Adrenal gland (tissue), 12 donors: Measurements from ENCODE around the gene TAF15. TPM values are rescaled to one million over a fixed set of nuclear protein-coding genes. Genes with fewer than 3 reads are reported as not detected.

Source experiments
- DNase-seq, 7 donors: peaks; one replicate each; pipeline ENCODE4 v3.0.0-alpha.2; 2019 to 2020
- H3K27ac ChIP-seq, 5 donors: fragments of 200-600 bp; sonication (generic) in 4 of 5; 1 replicate in 3 of 5; 2 replicates in 2 of 5; pipeline versions ENCODE4 v1.5.1 to v1.8.0; 2016 to 2020; ENCODE audit warnings: mild to moderate bottlenecking in 1 of 5
- H3K27me3 ChIP-seq: fragments of 200-600 bp; 2 replicates; pipeline ENCODE4 v1.8.0; 2021
- H3K36me3 ChIP-seq, 2 donors: fragments of 200-600 bp; replicated peaks in 1 of 2; 1 replicate in 1 of 2; 2 replicates in 1 of 2; pipeline versions ENCODE4 v1.5.1 to v1.8.0; 2018 to 2022
- H3K4me1 ChIP-seq, 2 donors: fragments of 200-600 bp; replicated peaks in 1 of 2; 1 replicate in 1 of 2; 2 replicates in 1 of 2; pipeline versions ENCODE4 v1.5.1 to v1.8.0; 2018 to 2021
- H3K4me3 ChIP-seq, 4 donors: fragments of 200-600 bp; sonication (generic) in 3 of 4; one replicate each; pipeline ENCODE4 v1.5.1; 2016 to 2018
- H3K9me3 ChIP-seq, 3 donors: fragments of 200-600 bp; sonication (generic) in 1 of 3; replicated peaks in 1 of 3; 1 replicate in 2 of 3; 2 replicates in 1 of 3; pipeline versions ENCODE4 v1.5.1 to v1.8.0; 2016 to 2021
- CTCF ChIP-seq, 6 experiments: fragments of 450-650 bp in 4 of 6; fragments of 200-600 bp in 2 of 6; sonication (generic) in 1 of 6; IDR thresholded peaks; 1 replicate in 5 of 6; 2 replicates in 1 of 6; pipeline versions ENCODE4 v1.5.1 to v1.8.0; 2016 to 2021; ENCODE audit warnings: antibody characterized with exemption in 6 of 6, mild to moderate bottlenecking in 2 of 6, moderate library complexity in 1 of 6
- POLR2A ChIP-seq, 2 donors: fragments of 450-650 bp; IDR thresholded peaks; one replicate each; pipeline ENCODE4 v1.6.1; 2017; ENCODE audit warnings: antibody characterized with exemption in 2 of 2, mild to moderate bottlenecking in 2 of 2, moderate library complexity in 1 of 2
- WGBS, 4 donors: extraction: QIAGEN DNeasy Blood & Tissue Kit in 2 of 4; methylation state at CpG; one replicate each; pipeline versions ENCODE4 v1.1.5 to v1.1.7; 2013 to 2017; 5-methylcytosine and 5-hydroxymethylcytosine counted together
- intact Hi-C, 2 donors: fragments of 100-400 bp; cut with DNase I; formaldehyde crosslinking; loops; one replicate each; pipeline versions ENCODE4 v1.14.1 to v1.15.0; 2022 to 2023
- polyA plus RNA-seq, 3 donors: library from polyadenylated mRNA; stranded (reverse); fragments of 200-250 nt in 2 of 3; fragments of 350-450 nt in 1 of 3; fragmentation: Illumina TruSeq in 1 of 3; extraction: RNeasy Lipid Tissue Mini Kit (QIAGEN cat#74804) in 1 of 3; gene quantifications; one replicate each; pipeline ENCODE4 v1.2.3, GENCODE V29; 2013 to 2014
- total RNA-seq, 9 donors: library from RNA; depleted of rRNA in 4 of 9; stranded (reverse); fragments of >200 nt in 4 of 9; fragments of 120-200 nt in 1 of 9; fragmentation: NEBNext Ultra II Directional in 1 of 9; extraction: Animal tissue kit (Norgen Biotek cat#: 25700) in 1 of 9; gene quantifications; one replicate each; pipeline versions ENCODE4 v1.1.0 to v1.2.4, GENCODE V29; 2013 to 2023
- donor health status: healthy with polysubstance abuse.
- donor health status: Bipolar disorder and iron deficiency.
- donor health status: DM: yes; HTN: yes; CAD: no.
- donor health status: DM: no; HTN: no; CAD: no.
- donor health status: DM: no; HTN: no; CAD: no.
- donor health status: DM: yes; HTN: yes; CAD: no.

Gene TAF15
- total and polyA plus RNA-seq, 12 donors, result 27.8 to 213 (median 145) TPM

- no peaks in the 10 kb centered on the region for H3K9me3 ChIP-seq
- H3K27ac ChIP-seq, result peak overlapping the region in 1 of 5 donors; percentile 1
- H3K27me3 ChIP-seq, result no peaks in the 10 kb centered on the region
- no peak for TF ChIP-seq CTCF (IDR thresholded peaks at IDR 0.05)
- no peak for TF ChIP-seq POLR2A (IDR thresholded peaks at IDR 0.05)
- H3K4me1 ChIP-seq, result peaks cover 9 to 21% of the 10 kb centered on the region in 2 donors
- H3K36me3 ChIP-seq, result peaks cover 0 to 56% of the 10 kb centered on the region in 2 donors
- 55 to 64% (median 58%) methylated on average over 4 of the region's 4 CpGs for WGBS, 4 donors
- H3K4me3 ChIP-seq, result no peak overlapping the region
- no peak for DNase-seq
- intact Hi-C loops, result no loop called here
These were observed 38.5 kb downstream of the TAF15 start for GRCh38 chr17:35847633-35848373.

- DNase-seq, result peak; percentile 43 to 82 (median 65)
- no peaks in the 10 kb centered on the region for H3K27me3 ChIP-seq
- H3K4me1 ChIP-seq, result peaks cover 9 to 21% of the 10 kb centered on the region in 2 donors
- H3K36me3 ChIP-seq, result peaks cover 0 to 37% of the 10 kb centered on the region in 2 donors
- no peak overlapping the region for H3K4me3 ChIP-seq
- no peak overlapping the region for H3K27ac ChIP-seq
- H3K9me3 ChIP-seq, result no peaks in the 10 kb centered on the region
- 61 to 70% (median 65%) methylated on average over 7 of the region's 7 CpGs for WGBS, 4 donors
- intact Hi-C loops, result loop anchor here in 1 of 2 donors (10.0 kb wide), 2 partner anchors 95 to 295 kb away; partner anchors contain the start of gene LYZL6
- peak; percentile 63 to 84 (median 70) for TF ChIP-seq CTCF (IDR thresholded peaks at IDR 0.05)
- TF ChIP-seq POLR2A (IDR thresholded peaks at IDR 0.05), result no peak
These were observed 40.4 kb downstream of the TAF15 start for GRCh38 chr17:35849469-35850348.

- DNase-seq, result no peak
- H3K9me3 ChIP-seq, result no peaks in the 10 kb centered on the region
- H3K4me1 ChIP-seq, result no peaks in the 10 kb centered on the region
- intact Hi-C loops, result loop anchor here in 1 of 2 donors (10.0 kb wide), 2 partner anchors 89 to 289 kb away; partner anchors contain the start of gene LYZL6
- H3K27me3 ChIP-seq, result no peaks in the 10 kb centered on the region
- no peak overlapping the region for H3K27ac ChIP-seq
- WGBS, 4 donors, result 80 to 84% (median 84%) methylated on average over 5 of the region's 5 CpGs
- TF ChIP-seq CTCF (IDR thresholded peaks at IDR 0.05) (no peak), POLR2A (IDR thresholded peaks at IDR 0.05) (no peak)
- peaks cover 0 to 3% of the 10 kb centered on the region in 2 donors for H3K36me3 ChIP-seq
- H3K4me3 ChIP-seq, result no peak overlapping the region
These were observed 46.7 kb downstream of the TAF15 start for GRCh38 chr17:35855965-35856364.

- WGBS, 4 donors, result 91 to 98% (median 94%) methylated on average over 2 of the region's 2 CpGs
- intact Hi-C loops, result loop anchor here in 1 of 2 donors (10.0 kb wide), 2 partner anchors 88 to 288 kb away; partner anchors contain the start of gene LYZL6
- Histone ChIP-seq H3K27me3 (no peaks in the 10 kb centered on the region), H3K9me3 (no peaks in the 10 kb centered on the region), H3K4me1 (no peaks in the 10 kb centered on the region), H3K36me3 (peaks cover 0 to 3% of the 10 kb centered on the region in 2 donors), H3K4me3 (no peak overlapping the region), H3K27ac (no peak overlapping the region)
- no peak for DNase-seq
- TF ChIP-seq POLR2A (IDR thresholded peaks at IDR 0.05) (no peak), CTCF (IDR thresholded peaks at IDR 0.05) (no peak)
These were observed 47.3 kb downstream of the TAF15 start for GRCh38 chr17:35856603-35857002.
